Right ventricle myocardium inferior (tissue), 1 donor: ENCODE results near the gene MYZAP. TPM values are rescaled to one million over a fixed set of nuclear protein-coding genes. Genes with fewer than 3 reads are reported as not detected.

Experiments
- ATAC-seq: fragments of 200-7000 bp; cut with Tn5 transposase; one replicate; pipeline ENCODE4 v1.9.1; 2020; ENCODE audit warnings: mild to moderate bottlenecking, moderate library complexity
- DNase-seq: peaks from one replicate; pipeline ENCODE4 v3.0.0; 2021; ENCODE audit errors: missing footprints
- intact Hi-C: fragments of 100-400 bp; cut with DNase I; formaldehyde crosslinking; loops from one replicate; pipeline ENCODE4 v1.11.0; 2022
- total RNA-seq: library from RNA; stranded (reverse); fragmentation: NEBNext Ultra II Directional; extraction: Animal tissue kit (Norgen Biotek cat#: 25700); gene quantifications from one replicate; pipeline ENCODE4 v1.2.1, GENCODE V29; 2021
- donor health status: DM: no; HTN: yes; CAD: no; lungs with severe emphysema.

Gene MYZAP
- total RNA-seq, 1 donor from 2014 or later, result 869 TPM

- no peak for DNase-seq
- no peak for ATAC-seq
- intact Hi-C loops, result no loop called here
These were observed 33.9 kb upstream of the MYZAP start for GRCh38 chr15:57557810-57558209.

GRCh38 chr15:57559875-57560274 lies 31.8 kb upstream of the MYZAP start:
- DNase-seq, result no peak
- ATAC-seq, result peak; percentile 66
- intact Hi-C loops, result loop anchor here (2.0 to 10.0 kb wide), 7 partner anchors 35 to 507 kb away; partner anchors contain the start of genes ALDH1A2 and POLR2M

- peak; percentile 81 for DNase-seq
- intact Hi-C loops, result loop anchor here (2.0 to 10.0 kb wide), 7 partner anchors 34 to 506 kb away; partner anchors contain the start of genes ALDH1A2 and POLR2M
- ATAC-seq, result peak; percentile 91
These were observed 30.5 kb upstream of the MYZAP start for GRCh38 chr15:57561041-57561711.

GRCh38 chr15:57562196-57562769 lies 29.4 kb upstream of the MYZAP start:
- ATAC-seq (peak; percentile 75), DNase-seq (peak; percentile 78)
- intact Hi-C loops, result loop anchor here (5.0 to 10.0 kb wide), 4 partner anchors 75 to 505 kb away; partner anchors contain the start of genes ALDH1A2 and POLR2M

GRCh38 chr15:57563416-57563815 lies 28.3 kb upstream of the MYZAP start:
- no peak for ATAC-seq
- DNase-seq, result no peak
- intact Hi-C loops, result loop anchor here (5.0 to 10.0 kb wide), 4 partner anchors 74 to 504 kb away; partner anchors contain the start of genes ALDH1A2 and POLR2M

GRCh38 chr15:57565311-57565710 lies 26.4 kb upstream of the MYZAP start:
- intact Hi-C loops, result loop anchor here (2.0 to 10.0 kb wide), 2 partner anchors 81 to 139 kb away; partner anchors contain the start of gene POLR2M
- ATAC-seq, result no peak
- no peak for DNase-seq

GRCh38 chr15:57566834-57567233 lies 24.9 kb upstream of the MYZAP start:
- ATAC-seq (peak; percentile 40), DNase-seq (no peak)
- intact Hi-C loops, result loop anchor here (10.0 kb wide), 1 partner anchor 138 kb away; the partner anchor contains the start of gene POLR2M

- intact Hi-C loops, result loop anchor here (2.0 to 10.0 kb wide), 2 partner anchors 23 to 137 kb away; partner anchors contain the start of genes MYZAP and POLR2M
- ATAC-seq, result no peak
- DNase-seq, result no peak
These were observed 23.8 kb upstream of the MYZAP start for GRCh38 chr15:57567891-57568290.

- DNase-seq (no peak), ATAC-seq (no peak)
- intact Hi-C loops, result loop anchor here (2.0 to 10.0 kb wide), 2 partner anchors 23 to 137 kb away; partner anchors contain the start of genes MYZAP and POLR2M
These were observed 23.4 kb upstream of the MYZAP start for GRCh38 chr15:57568299-57568698.

- ATAC-seq, result no peak
- intact Hi-C loops, result no loop called here
These were observed 21.4 kb upstream of the MYZAP start for GRCh38 chr15:57570340-57570739.

GRCh38 chr15:57570994-57571393 lies 20.7 kb upstream of the MYZAP start:
- ATAC-seq (no peak), DNase-seq (no peak)
- intact Hi-C loops, result no loop called here

More at GRCh38 chr15:57570340-57570739, 21.4 kb upstream of the MYZAP start:
- DNase-seq, result no peak

- intact Hi-C loops, result no loop called here
These were observed 20.0 kb upstream of the MYZAP start for GRCh38 chr15:57571725-57572124.

GRCh38 chr15:57572468-57572867 lies 19.2 kb upstream of the MYZAP start:
- intact Hi-C loops, result no loop called here
- DNase-seq (no peak), ATAC-seq (no peak)

More at GRCh38 chr15:57571725-57572124, 20.0 kb upstream of the MYZAP start:
- DNase-seq (no peak), ATAC-seq (no peak)

- DNase-seq, result no peak
- intact Hi-C loops, result no loop called here
- no peak for ATAC-seq
These were observed 18.6 kb upstream of the MYZAP start for GRCh38 chr15:57573151-57573550.

GRCh38 chr15:57575363-57575762 lies 16.3 kb upstream of the MYZAP start:
- intact Hi-C loops, result no loop called here

GRCh38 chr15:57578288-57578900 lies 13.3 kb upstream of the MYZAP start:
- ATAC-seq (no peak), DNase-seq (no peak)
- intact Hi-C loops, result no loop called here

More at GRCh38 chr15:57575363-57575762, 16.3 kb upstream of the MYZAP start:
- DNase-seq (no peak), ATAC-seq (no peak)

GRCh38 chr15:57580428-57580827 lies 11.3 kb upstream of the MYZAP start:
- DNase-seq (no peak), ATAC-seq (no peak)
- intact Hi-C loops, result no loop called here

- no peak for DNase-seq
- intact Hi-C loops, result no loop called here
- ATAC-seq, result no peak
These were observed 10.8 kb upstream of the MYZAP start for GRCh38 chr15:57580866-57581265.

- no peak for DNase-seq
- no peak for ATAC-seq
- intact Hi-C loops, result no loop called here
These were observed 9.6 kb upstream of the MYZAP start for GRCh38 chr15:57582090-57582489.
